HL-60 (cell line): ENCODE results near the gene ZNF202.
A peak's percentile ranks its signal among the peaks of the same experiment; 100 is the strongest.

ENCODE experiments used
- DNase-seq, 2 experiments: peaks; one replicate each; pipeline ENCODE4 v3.0.0-alpha.2; 2010 to 2020; ENCODE audit warnings: low read depth in 1 of 2, low spot score in 1 of 2
- H3K27ac ChIP-seq: fragments of 250-450 bp; sonication (Bioruptor Pico); replicated peaks from 2 replicates; pipeline ENCODE4 v1.5.1; 2020; ENCODE audit warnings: mild to moderate bottlenecking, moderate library complexity
- H3K27me3 ChIP-seq: fragments of 250-450 bp; sonication (Bioruptor Pico); 2 replicates; pipeline ENCODE4 v1.5.1; 2021; ENCODE audit warnings: mild to moderate bottlenecking, moderate library complexity; ENCODE audit not compliant: insufficient read depth, poor library complexity, severe bottlenecking
- H3K4me3 ChIP-seq: replicated peaks from 2 replicates; pipeline ENCODE4 v1.5.1; 2011; ENCODE audit warnings: mild to moderate bottlenecking, control low read depth, low read length; ENCODE audit not compliant: insufficient read depth
- GABPA ChIP-seq: IDR thresholded peaks from 2 replicates; pipeline ENCODE4 v1.6.1; 2012; ENCODE audit warnings: low read depth
- POLR2AphosphoS5 ChIP-seq: IDR thresholded peaks from 2 replicates; pipeline ENCODE4 v1.6.1; 2012; ENCODE audit warnings: low read depth
- SPI1 ChIP-seq: IDR thresholded peaks from 2 replicates; pipeline ENCODE4 v1.6.1; 2012; ENCODE audit warnings: low read depth, mild to moderate bottlenecking, borderline replicate concordance
- TF ChIP-seq, protein P1 (sequence below): IDR thresholded peaks from 2 replicates; pipeline ENCODE4 v1.6.1; 2012; ENCODE audit warnings: low read depth; ENCODE audit not compliant: insufficient replicate concordance
- TF ChIP-seq, protein P2 (sequence below): IDR thresholded peaks from one replicate; pipeline ENCODE4 v1.5.1; 2011; ENCODE audit warnings: low read length, control low read depth, inconsistent platforms; ENCODE audit not compliant: insufficient read depth

Gene ZNF202

DNA sequence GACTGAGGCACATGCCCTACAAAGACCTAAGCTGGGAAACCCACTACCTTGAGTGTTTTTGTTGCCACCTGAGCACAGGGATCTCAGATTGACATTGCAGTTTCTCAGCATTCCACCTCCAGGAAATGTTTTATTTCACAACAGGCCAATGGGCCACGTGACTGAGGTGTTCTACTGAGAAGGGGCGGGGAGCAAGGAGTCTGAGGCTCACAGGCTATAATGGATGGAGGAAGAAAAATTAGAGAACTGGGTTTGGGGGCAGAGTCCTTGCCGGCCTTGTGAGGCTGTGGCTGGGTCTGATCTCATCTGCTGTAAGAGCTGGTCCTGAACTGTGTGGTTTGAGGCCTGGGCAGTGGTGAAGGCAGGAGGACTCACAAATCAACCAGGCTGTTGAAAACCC, 40.7 kb downstream of the ZNF202 start:
- peak in 1 of 2 experiments; percentile 4 for DNase-seq
- TF ChIP-seq GABPA (no peak), POLR2AphosphoS5 (no peak), SPI1 (no peak)
- TF ChIP-seq, protein P1, sequence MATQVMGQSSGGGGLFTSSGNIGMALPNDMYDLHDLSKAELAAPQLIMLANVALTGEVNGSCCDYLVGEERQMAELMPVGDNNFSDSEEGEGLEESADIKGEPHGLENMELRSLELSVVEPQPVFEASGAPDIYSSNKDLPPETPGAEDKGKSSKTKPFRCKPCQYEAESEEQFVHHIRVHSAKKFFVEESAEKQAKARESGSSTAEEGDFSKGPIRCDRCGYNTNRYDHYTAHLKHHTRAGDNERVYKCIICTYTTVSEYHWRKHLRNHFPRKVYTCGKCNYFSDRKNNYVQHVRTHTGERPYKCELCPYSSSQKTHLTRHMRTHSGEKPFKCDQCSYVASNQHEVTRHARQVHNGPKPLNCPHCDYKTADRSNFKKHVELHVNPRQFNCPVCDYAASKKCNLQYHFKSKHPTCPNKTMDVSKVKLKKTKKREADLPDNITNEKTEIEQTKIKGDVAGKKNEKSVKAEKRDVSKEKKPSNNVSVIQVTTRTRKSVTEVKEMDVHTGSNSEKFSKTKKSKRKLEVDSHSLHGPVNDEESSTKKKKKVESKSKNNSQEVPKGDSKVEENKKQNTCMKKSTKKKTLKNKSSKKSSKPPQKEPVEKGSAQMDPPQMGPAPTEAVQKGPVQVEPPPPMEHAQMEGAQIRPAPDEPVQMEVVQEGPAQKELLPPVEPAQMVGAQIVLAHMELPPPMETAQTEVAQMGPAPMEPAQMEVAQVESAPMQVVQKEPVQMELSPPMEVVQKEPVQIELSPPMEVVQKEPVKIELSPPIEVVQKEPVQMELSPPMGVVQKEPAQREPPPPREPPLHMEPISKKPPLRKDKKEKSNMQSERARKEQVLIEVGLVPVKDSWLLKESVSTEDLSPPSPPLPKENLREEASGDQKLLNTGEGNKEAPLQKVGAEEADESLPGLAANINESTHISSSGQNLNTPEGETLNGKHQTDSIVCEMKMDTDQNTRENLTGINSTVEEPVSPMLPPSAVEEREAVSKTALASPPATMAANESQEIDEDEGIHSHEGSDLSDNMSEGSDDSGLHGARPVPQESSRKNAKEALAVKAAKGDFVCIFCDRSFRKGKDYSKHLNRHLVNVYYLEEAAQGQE: no peak
- TF ChIP-seq, protein P2, sequence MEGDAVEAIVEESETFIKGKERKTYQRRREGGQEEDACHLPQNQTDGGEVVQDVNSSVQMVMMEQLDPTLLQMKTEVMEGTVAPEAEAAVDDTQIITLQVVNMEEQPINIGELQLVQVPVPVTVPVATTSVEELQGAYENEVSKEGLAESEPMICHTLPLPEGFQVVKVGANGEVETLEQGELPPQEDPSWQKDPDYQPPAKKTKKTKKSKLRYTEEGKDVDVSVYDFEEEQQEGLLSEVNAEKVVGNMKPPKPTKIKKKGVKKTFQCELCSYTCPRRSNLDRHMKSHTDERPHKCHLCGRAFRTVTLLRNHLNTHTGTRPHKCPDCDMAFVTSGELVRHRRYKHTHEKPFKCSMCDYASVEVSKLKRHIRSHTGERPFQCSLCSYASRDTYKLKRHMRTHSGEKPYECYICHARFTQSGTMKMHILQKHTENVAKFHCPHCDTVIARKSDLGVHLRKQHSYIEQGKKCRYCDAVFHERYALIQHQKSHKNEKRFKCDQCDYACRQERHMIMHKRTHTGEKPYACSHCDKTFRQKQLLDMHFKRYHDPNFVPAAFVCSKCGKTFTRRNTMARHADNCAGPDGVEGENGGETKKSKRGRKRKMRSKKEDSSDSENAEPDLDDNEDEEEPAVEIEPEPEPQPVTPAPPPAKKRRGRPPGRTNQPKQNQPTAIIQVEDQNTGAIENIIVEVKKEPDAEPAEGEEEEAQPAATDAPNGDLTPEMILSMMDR: no peak
- Histone ChIP-seq H3K27me3 (no peaks in the 10 kb centered on the region), H3K27ac (no peak overlapping the region), H3K4me3 (no peak overlapping the region)

- peak in 1 of 2 experiments; percentile 16 for DNase-seq
- H3K4me3 ChIP-seq: no peak overlapping the region
- H3K27ac ChIP-seq: no peak overlapping the region
- no peaks in the 10 kb centered on the region for H3K27me3 ChIP-seq
- peak; percentile 50; the same call in 1 of the 2 replicates for TF ChIP-seq SPI1
- TF ChIP-seq, protein P2: no peak
Observed at GRCh38 chr11:123698546-123699127, 42.8 kb downstream of the ZNF202 start.

- TF ChIP-seq POLR2AphosphoS5 (no peak), SPI1 (no peak), GABPA (no peak)
- TF ChIP-seq, protein P2: no peak
- TF ChIP-seq, protein P1: no peak
- no peak overlapping the region for H3K27ac ChIP-seq
- DNase-seq: no peak
- no peak overlapping the region for H3K4me3 ChIP-seq
- no peaks in the 10 kb centered on the region for H3K27me3 ChIP-seq
Observed at GRCh38 chr11:123696183-123696582, 45.3 kb downstream of the ZNF202 start.

DNA sequence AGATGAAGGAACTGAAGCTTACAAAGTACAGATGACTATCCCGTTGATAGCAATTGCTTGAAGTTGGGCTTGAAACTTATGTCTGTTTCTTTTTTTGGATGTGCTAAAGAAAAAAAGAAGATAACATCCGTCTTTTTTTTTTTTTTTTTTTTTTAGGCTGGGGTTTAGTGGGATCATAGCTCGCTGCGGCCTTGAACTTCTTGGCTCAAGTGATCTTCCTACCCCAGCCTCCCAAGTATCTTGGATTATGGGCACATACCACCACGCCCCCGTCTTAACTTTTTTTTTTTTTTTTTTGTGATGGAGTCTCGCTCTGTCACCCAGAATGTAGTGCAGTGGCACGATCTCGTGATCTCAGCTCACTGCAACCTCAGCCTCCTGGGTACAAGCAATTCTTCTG, 46.2 kb downstream of the ZNF202 start:
- no peak for DNase-seq
- no peak for TF ChIP-seq GABPA
- TF ChIP-seq, protein P2: no peak
- no peak for TF ChIP-seq POLR2AphosphoS5
- TF ChIP-seq SPI1: no peak
- TF ChIP-seq, protein P1: no peak
- H3K27ac ChIP-seq: no peak overlapping the region
- H3K27me3 ChIP-seq: no peaks in the 10 kb centered on the region
- H3K4me3 ChIP-seq: no peak overlapping the region
